Ovary (tissue), 9 donors: ENCODE data around the gene MAOA. TPM values are rescaled to one million over a fixed set of nuclear protein-coding genes. Genes with fewer than 3 reads are reported as not detected.

Source experiments
- DNase-seq, 5 donors: peaks; one replicate each; pipeline ENCODE4 v3.0.0-alpha.2; 2019 to 2020
- H3K27ac ChIP-seq, 2 donors: fragments of 200-600 bp; one replicate each; pipeline versions ENCODE4 v1.5.1 to v1.8.0; 2019 to 2022
- H3K27me3 ChIP-seq: fragments of 200-600 bp; one replicate; pipeline ENCODE4 v1.8.0; 2022
- H3K36me3 ChIP-seq: fragments of 200-600 bp; sonication (generic); one replicate; pipeline ENCODE4 v1.5.1; 2019
- H3K4me1 ChIP-seq: one replicate; pipeline ENCODE4 v1.8.1; 2013; ENCODE audit warnings: mild to moderate bottlenecking, moderate library complexity; ENCODE audit not compliant: insufficient read depth
- H3K4me3 ChIP-seq: fragments of 200-600 bp; sonication (generic); one replicate; pipeline ENCODE4 v1.5.1; 2017
- H3K9me3 ChIP-seq, 2 donors: fragments of 200-600 bp in 1 of 2; sonication (generic) in 1 of 2; one replicate each; pipeline versions ENCODE4 v1.5.1 to v1.8.1; 2013 to 2019; ENCODE audit warnings: mild to moderate bottlenecking in 1 of 2, moderate library complexity in 1 of 2
- EP300 ChIP-seq: sonication (generic); formaldehyde crosslinking; IDR thresholded peaks from one replicate; pipeline ENCODE4 v1.6.1; 2017; ENCODE audit warnings: antibody characterized with exemption
- POLR2A ChIP-seq: fragments of 450-650 bp; IDR thresholded peaks from one replicate; pipeline ENCODE4 v1.6.1; 2017; ENCODE audit warnings: antibody characterized with exemption, mild to moderate bottlenecking, moderate library complexity
- WGBS, 3 donors: extraction: QIAGEN DNeasy Blood & Tissue Kit in 1 of 3; methylation state at CpG; one replicate each; pipeline versions ENCODE4 v1.1.5 to v1.1.7; 2013 to 2017; 5-methylcytosine and 5-hydroxymethylcytosine counted together
- intact Hi-C, 4 donors: fragments of 100-400 bp; cut with DNase I; formaldehyde crosslinking; loops; one replicate each; pipeline versions ENCODE4 v1.11.0 to v1.15.1; 2022 to 2023
- polyA plus RNA-seq, 2 donors: library from polyadenylated mRNA; stranded (reverse); fragments of 200-250 nt in 1 of 2; fragments of 350-450 nt in 1 of 2; fragmentation: Illumina TruSeq in 1 of 2; extraction: RNeasy Lipid Tissue Mini Kit (QIAGEN cat#74804) in 1 of 2; gene quantifications; one replicate each; pipeline ENCODE4 v1.2.3, GENCODE V29; 2013 to 2014
- total RNA-seq, 7 donors: library from RNA; depleted of rRNA in 2 of 7; stranded (reverse); fragments of >200 nt in 2 of 7; fragmentation: NEBNext Ultra II Directional in 3 of 7; extraction: Animal tissue kit (Norgen Biotek cat#: 25700) in 3 of 7; gene quantifications; one replicate each; pipeline versions ENCODE4 v1.1.0 to v1.2.4, GENCODE V29; 2016 to 2023
- TF ChIP-seq, protein P1 (sequence below), 3 donors: fragments of 450-650 bp in 2 of 3; fragments of 200-600 bp in 1 of 3; IDR thresholded peaks; one replicate each; pipeline versions ENCODE4 v1.5.1 to v1.8.0; 2016 to 2022; ENCODE audit warnings: antibody characterized with exemption in 3 of 3, mild to moderate bottlenecking in 1 of 3
- donor health status: DM: no; HTN: no; CAD: no; lungs with moderate emphysema.
- donor health status: DM: no; HTN: no; CAD: no.
- donor health status: Bipolar disorder and iron deficiency.
- donor health status: DM: yes; HTN: yes; CAD: no.
- donor health status: DM: no; HTN: no; CAD: no.
- donor health status: DM: yes; HTN: yes; CAD: no.

MAOA gene
- total and polyA plus RNA-seq, 9 donors, result 30.7 to 121 (median 74.2) TPM

DNA sequence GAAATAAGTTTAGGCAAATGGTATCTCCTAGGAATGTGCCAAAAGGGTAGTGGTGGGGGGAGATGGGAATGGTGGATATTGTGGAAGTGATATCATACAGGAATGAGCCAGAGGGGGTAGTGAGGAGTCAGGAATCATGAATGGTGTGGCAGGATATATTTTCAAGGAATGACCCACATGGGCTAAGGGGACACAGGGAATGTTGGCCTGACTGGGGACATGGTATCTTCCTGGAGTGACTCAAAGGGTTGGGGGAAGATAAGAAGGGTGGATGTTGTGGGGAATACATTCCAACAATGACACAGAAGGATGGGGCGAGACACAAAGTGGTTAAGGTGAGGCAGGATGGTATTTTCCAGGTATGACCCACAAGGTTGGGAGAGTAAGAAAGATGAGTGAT is 60.6 kb downstream of the MAOA start:
- intact Hi-C loops, result no loop called here
- WGBS, 3 donors, result 67 to 94% (median 85%) methylated on average over 1 of the region's 1 CpG
- no peak for TF ChIP-seq POLR2A
- TF ChIP-seq EP300, result no peak
- TF ChIP-seq, protein P1, sequence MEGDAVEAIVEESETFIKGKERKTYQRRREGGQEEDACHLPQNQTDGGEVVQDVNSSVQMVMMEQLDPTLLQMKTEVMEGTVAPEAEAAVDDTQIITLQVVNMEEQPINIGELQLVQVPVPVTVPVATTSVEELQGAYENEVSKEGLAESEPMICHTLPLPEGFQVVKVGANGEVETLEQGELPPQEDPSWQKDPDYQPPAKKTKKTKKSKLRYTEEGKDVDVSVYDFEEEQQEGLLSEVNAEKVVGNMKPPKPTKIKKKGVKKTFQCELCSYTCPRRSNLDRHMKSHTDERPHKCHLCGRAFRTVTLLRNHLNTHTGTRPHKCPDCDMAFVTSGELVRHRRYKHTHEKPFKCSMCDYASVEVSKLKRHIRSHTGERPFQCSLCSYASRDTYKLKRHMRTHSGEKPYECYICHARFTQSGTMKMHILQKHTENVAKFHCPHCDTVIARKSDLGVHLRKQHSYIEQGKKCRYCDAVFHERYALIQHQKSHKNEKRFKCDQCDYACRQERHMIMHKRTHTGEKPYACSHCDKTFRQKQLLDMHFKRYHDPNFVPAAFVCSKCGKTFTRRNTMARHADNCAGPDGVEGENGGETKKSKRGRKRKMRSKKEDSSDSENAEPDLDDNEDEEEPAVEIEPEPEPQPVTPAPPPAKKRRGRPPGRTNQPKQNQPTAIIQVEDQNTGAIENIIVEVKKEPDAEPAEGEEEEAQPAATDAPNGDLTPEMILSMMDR (IDR thresholded peaks at IDR 0.05), result no peak

DNA sequence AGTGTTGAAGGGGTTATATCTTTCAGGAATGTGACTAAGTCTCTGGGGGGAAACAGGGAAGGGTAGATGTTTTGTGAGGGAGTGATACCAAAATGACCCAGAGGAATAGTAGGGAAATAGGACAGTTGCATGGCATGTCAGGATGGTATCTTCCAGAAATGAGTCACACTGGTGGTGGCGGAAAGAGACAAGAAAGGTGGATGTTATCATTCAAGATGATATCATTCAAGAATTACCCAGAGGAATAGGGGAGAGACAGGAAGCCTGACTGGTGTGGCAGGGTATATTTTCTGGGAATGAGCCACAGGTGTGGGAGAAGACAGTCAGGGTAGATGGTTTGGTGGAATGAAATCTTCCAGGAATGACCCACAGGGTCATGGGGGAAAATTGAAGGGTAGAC is 61.1 kb downstream of the MAOA start:
- no peaks in the 10 kb centered on the region for H3K27me3 ChIP-seq
- no peaks in the 10 kb centered on the region for H3K9me3 ChIP-seq
- no peak overlapping the region for H3K4me3 ChIP-seq
- 89 to 98% (median 89%) methylated on average over 1 of the region's 1 CpG for WGBS, 3 donors
- no peak for DNase-seq
- no peaks in the 10 kb centered on the region for H3K4me1 ChIP-seq
- TF ChIP-seq POLR2A (no peak), EP300 (no peak)
- TF ChIP-seq, protein P1 (IDR thresholded peaks at IDR 0.05), result no peak
- H3K27ac ChIP-seq, result no peak overlapping the region
- intact Hi-C loops, result no loop called here
- H3K36me3 ChIP-seq, result no peaks in the 10 kb centered on the region

More for the DNA sequence above, 60.6 kb downstream of the MAOA start:
- Histone ChIP-seq H3K4me1 (no peaks in the 10 kb centered on the region), H3K27me3 (no peaks in the 10 kb centered on the region), H3K27ac (no peak overlapping the region), H3K4me3 (no peak overlapping the region), H3K9me3 (no peaks in the 10 kb centered on the region), H3K36me3 (no peaks in the 10 kb centered on the region)
- no peak for DNase-seq

DNA sequence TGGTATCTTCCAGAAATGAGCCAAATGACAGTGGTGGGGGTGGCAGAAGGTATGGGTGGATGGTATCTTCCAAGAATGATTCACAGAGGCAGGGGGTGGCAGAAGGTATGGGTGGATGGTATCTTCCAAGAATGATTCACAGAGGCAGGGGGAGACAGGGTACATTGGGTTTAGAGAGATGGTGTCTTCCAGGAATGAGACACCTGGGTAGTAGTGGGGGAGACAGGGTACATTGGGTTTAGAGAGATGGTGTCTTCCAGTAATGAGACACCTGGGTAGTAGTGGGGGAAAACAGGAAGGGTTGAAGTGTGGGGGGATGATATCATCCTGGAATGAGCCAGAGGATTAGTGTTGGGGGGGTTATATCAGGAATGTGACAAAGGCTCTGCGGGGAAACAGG is 62.0 kb downstream of the MAOA start:
- intact Hi-C loops, result no loop called here

DNA sequence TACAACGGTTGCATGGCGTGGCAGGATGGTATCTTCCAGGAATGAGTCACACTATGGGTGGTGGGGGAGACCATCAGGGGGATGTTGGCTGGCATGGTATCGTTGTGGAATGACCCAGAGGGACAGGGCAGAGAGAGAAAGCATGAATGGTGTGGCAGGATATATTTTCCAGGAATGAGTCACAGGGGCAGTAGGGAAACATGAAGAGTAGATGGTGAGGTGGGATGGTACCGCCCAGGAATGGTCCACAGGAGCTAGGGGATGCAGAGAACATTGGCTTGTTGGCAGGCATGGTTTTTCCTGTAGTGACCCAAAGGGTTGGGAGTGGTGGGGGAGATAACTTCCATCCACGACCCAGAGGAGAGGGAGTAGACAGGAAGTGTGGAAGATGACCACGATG is 62.4 kb downstream of the MAOA start:
- no peaks in the 10 kb centered on the region for H3K4me1 ChIP-seq
- H3K27me3 ChIP-seq, result no peaks in the 10 kb centered on the region
- TF ChIP-seq, protein P1 (IDR thresholded peaks at IDR 0.05), result no peak
- TF ChIP-seq EP300, result no peak
- TF ChIP-seq POLR2A, result no peak
- no peak overlapping the region for H3K4me3 ChIP-seq
- intact Hi-C loops, result no loop called here
- H3K9me3 ChIP-seq, result no peaks in the 10 kb centered on the region
- H3K36me3 ChIP-seq, result no peaks in the 10 kb centered on the region
- WGBS, 3 donors, result 74 to 78% (median 76%) methylated on average over 6 of the region's 6 CpGs
- no peak overlapping the region for H3K27ac ChIP-seq
- DNase-seq, result no peak

More for the DNA sequence above, 62.0 kb downstream of the MAOA start:
- DNase-seq, result no peak
- Histone ChIP-seq H3K27me3 (no peaks in the 10 kb centered on the region), H3K4me3 (no peak overlapping the region), H3K4me1 (no peaks in the 10 kb centered on the region), H3K27ac (no peak overlapping the region), H3K9me3 (no peaks in the 10 kb centered on the region), H3K36me3 (no peaks in the 10 kb centered on the region)
- 92 to 97% (median 95%) methylated on average over 1 of the region's 1 CpG for WGBS, 3 donors
- TF ChIP-seq, protein P1 (IDR thresholded peaks at IDR 0.05), result no peak
- TF ChIP-seq EP300 (no peak), POLR2A (no peak)

DNA sequence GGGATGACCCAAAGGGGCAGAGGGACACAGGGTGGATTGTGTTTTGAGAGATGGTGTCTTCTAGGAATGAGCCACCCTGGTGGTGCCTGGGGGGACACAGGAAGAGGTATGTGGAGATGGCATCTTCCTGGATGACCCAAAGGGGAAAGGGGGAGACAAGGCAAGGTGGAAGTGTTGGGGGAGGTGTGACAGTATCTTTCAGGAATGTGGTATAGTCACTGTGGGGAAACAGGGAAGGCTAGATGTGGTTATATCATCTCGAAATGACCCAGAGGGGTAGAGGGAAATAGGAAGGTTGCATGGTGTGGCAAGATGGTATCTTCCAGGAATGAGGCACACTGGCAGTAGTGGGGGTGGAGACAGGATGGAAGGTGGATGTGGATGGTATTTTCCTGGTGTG is 62.9 kb downstream of the MAOA start:
- Histone ChIP-seq H3K9me3 (no peaks in the 10 kb centered on the region), H3K4me1 (no peaks in the 10 kb centered on the region), H3K27me3 (no peaks in the 10 kb centered on the region), H3K27ac (no peak overlapping the region), H3K4me3 (no peak overlapping the region), H3K36me3 (no peaks in the 10 kb centered on the region)
- DNase-seq, result no peak
- no peak for TF ChIP-seq EP300
- no peak for TF ChIP-seq POLR2A
- TF ChIP-seq, protein P1 (IDR thresholded peaks at IDR 0.05), result no peak
- intact Hi-C loops, result no loop called here
- 53 to 80% (median 58%) methylated on average over 1 of the region's 1 CpG for WGBS, 3 donors
